ENCODE results near the gene RTN4IP1.

DNA sequence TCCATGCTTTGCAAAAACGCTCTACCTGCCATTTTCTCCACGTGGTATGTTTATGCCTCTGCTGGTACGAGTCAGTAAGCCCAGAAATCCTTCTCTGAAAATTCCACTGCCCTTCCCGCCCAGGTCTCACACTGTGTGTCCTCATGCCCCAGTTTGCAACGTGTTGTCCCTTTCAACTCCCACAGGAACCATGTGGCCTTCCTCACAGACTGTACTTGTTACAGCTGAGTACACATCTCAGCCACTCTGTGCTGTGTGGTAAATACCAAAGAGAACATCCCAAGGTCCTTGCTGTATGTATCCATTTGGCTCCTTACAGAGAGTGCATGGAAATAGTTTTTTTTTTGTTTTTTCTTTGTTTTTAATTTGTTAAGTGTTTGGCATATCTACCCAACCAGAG lies 56.9 kb downstream of the RTN4IP1 start:
- TF ChIP-seq, protein P1, sequence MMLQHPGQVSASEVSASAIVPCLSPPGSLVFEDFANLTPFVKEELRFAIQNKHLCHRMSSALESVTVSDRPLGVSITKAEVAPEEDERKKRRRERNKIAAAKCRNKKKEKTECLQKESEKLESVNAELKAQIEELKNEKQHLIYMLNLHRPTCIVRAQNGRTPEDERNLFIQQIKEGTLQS (IDR thresholded peaks at IDR 0.05; ENCODE audit: borderline replicate concordance, extremely low read depth, low read depth, low read length): no peak
- TF ChIP-seq SUZ12 (IDR thresholded peaks at IDR 0.05; ENCODE audit: unreplicated experiment): no peak
- no peak for TF ChIP-seq GABPA (IDR thresholded peaks at IDR 0.05; ENCODE audit: low read depth)
- TF ChIP-seq, protein P2, sequence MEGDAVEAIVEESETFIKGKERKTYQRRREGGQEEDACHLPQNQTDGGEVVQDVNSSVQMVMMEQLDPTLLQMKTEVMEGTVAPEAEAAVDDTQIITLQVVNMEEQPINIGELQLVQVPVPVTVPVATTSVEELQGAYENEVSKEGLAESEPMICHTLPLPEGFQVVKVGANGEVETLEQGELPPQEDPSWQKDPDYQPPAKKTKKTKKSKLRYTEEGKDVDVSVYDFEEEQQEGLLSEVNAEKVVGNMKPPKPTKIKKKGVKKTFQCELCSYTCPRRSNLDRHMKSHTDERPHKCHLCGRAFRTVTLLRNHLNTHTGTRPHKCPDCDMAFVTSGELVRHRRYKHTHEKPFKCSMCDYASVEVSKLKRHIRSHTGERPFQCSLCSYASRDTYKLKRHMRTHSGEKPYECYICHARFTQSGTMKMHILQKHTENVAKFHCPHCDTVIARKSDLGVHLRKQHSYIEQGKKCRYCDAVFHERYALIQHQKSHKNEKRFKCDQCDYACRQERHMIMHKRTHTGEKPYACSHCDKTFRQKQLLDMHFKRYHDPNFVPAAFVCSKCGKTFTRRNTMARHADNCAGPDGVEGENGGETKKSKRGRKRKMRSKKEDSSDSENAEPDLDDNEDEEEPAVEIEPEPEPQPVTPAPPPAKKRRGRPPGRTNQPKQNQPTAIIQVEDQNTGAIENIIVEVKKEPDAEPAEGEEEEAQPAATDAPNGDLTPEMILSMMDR (IDR thresholded peaks at IDR 0.05 in 2 of 3, conservative IDR thresholded peaks at IDR 0.05 in 1 of 3; ENCODE audit: control insufficient read depth in 2 of 3, extremely low read depth in 1 of 3, insufficient read depth in 1 of 3, low read depth in 3 of 3, low read length in 3 of 3): no peak
- TF ChIP-seq RELA (IDR thresholded peaks at IDR 0.05; ENCODE audit: borderline replicate concordance, partially characterized antibody): no peak

Data from GM12878 (cell line).